ENCODE data around the gene MVP.

MVP gene

GRCh38 chr16:29804455-29805231 is 15.6 kb upstream of the MVP start:
- no peak for DNase-seq (ENCODE audit: low read depth in 2 of 2)

GRCh38 chr16:29805232-29806098 is 14.8 kb upstream of the MVP start:
- peak; percentile 96 to 97 for DNase-seq (ENCODE audit: low read depth in 2 of 2)

- DNase-seq (ENCODE audit: low read depth in 2 of 2), result peak in 1 of 2 donors; percentile 74
These were observed 14.1 kb upstream of the MVP start, which contains the start of gene MAZ for GRCh38 chr16:29806099-29806579. Gene MAZ, plus strand, starts transcription at chr16:29806529. Its CDS starts 173 bp downstream, at chr16:29806702.

DNA sequence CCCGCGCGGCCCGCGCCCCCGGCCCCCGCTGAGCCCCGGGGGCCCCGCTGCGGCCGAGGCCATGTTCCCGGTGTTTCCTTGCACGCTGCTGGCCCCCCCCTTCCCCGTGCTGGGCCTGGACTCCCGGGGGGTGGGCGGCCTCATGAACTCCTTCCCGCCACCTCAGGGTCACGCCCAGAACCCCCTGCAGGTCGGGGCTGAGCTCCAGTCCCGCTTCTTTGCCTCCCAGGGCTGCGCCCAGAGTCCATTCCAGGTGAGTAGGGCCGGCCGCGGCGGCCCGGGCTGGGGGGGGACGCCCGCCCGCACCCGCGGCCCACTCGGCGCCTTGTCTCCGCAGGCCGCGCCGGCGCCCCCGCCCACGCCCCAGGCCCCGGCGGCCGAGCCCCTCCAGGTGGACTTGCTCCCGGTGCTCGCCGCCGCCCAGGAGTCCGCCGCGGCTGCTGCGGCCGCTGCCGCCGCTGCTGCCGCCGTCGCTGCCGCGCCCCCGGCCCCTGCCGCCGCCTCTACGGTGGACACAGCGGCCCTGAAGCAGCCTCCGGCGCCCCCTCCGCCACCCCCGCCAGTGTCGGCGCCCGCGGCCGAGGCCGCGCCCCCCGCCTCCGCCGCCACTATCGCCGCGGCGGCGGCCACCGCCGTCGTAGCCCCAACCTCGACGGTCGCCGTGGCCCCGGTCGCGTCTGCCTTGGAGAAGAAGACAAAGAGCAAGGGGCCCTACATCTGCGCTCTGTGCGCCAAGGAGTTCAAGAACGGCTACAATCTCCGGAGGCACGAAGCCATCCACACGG is 13.4 kb upstream of the MVP start:
- DNase-seq (ENCODE audit: low read depth in 2 of 2), result peak in 1 of 2 donors; percentile 41

GRCh38 chr16:29807426-29808218 is 12.6 kb upstream of the MVP start:
- DNase-seq (ENCODE audit: low read depth in 2 of 2), result peak; percentile 80 to 86

DNA sequence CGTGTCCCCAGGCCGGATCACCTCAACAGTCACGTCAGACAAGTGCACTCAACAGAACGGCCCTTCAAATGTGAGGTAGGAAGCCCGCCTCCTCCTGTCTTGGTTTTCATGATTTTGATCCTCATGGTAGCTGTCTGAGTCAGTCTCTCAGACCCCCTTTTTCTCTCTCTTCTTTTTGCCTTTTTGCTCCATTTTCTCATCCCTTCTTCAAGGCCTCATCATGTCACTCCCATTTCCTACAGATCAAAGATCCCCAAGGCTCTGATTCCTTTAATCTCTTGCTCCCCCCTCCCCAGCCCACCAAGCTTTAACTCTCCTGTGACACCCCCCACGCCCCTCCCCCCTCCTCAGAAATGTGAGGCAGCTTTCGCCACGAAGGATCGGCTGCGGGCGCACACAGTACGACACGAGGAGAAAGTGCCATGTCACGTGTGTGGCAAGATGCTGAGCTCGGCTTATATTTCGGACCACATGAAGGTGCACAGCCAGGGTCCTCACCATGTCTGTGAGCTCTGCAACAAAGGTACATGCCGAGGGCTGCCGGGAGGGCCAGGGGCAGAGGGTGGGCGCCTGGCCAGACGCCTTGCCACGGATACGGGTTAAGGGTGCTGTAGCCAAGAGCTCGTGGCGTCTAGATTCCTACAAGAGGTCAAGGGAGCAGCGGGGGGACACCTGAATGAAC is 11.9 kb upstream of the MVP start:
- no peak for DNase-seq (ENCODE audit: low read depth in 2 of 2)

GRCh38 chr16:29809031-29809747 is 11.1 kb upstream of the MVP start:
- no peak for DNase-seq (ENCODE audit: low read depth in 2 of 2)

- DNase-seq (ENCODE audit: low read depth in 2 of 2), result peak in 1 of 2 donors; percentile 45
These were observed 10.2 kb upstream of the MVP start for GRCh38 chr16:29809850-29810698.

GRCh38 chr16:29810699-29811169 is 9.5 kb upstream of the MVP start:
- DNase-seq (ENCODE audit: low read depth in 2 of 2), result no peak

GRCh38 chr16:29811170-29811895 is 8.9 kb upstream of the MVP start:
- DNase-seq (ENCODE audit: low read depth in 2 of 2), result peak; percentile 77 to 79

GRCh38 chr16:29811896-29812665 is 8.2 kb upstream of the MVP start, which contains the start of gene PRRT2:
Gene PRRT2, plus strand, starts transcription at chr16:29812193. Its CDS starts 862 bp downstream, at chr16:29813055.
- peak in 1 of 2 donors; percentile 50 for DNase-seq (ENCODE audit: low read depth in 2 of 2)

GRCh38 chr16:29812754-29813643 is 7.3 kb upstream of the MVP start:
- no peak for DNase-seq (ENCODE audit: low read depth in 2 of 2)

- no peak for DNase-seq (ENCODE audit: low read depth in 2 of 2)
These were observed 6.4 kb upstream of the MVP start for GRCh38 chr16:29813644-29814562.

DNA sequence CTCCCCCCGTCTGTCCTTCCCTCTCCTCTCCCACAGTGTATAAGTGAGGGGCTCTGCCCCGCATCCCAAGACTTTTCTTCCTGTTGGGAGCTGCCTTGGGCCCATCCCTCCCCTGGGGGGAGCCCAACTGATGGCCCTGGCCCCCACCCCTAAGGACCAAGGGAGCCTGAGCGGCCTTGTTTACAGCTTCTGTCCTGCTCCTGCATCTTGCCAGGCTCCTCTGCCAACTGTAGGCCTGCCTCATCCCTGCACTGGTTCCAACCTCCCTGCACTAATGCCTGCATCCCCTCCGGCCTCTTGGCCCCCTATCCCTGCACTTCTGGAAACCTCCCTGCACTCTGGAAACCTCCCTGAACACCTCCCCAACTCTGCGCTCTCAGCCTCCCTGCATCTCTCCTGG is 5.7 kb upstream of the MVP start:
- DNase-seq (ENCODE audit: low read depth in 2 of 2), result no peak
